ENCODE data around the gene RAB18. TPM values are rescaled to one million over a fixed set of nuclear protein-coding genes. Genes with fewer than 3 reads are reported as not detected.

RAB18 gene
- total and polyA plus RNA-seq, 2 of the 8 experiments (the other 6 are each of a cell fraction or from before 2014, with no cell fraction given), result 14.7 to 69.7 TPM

DNA sequence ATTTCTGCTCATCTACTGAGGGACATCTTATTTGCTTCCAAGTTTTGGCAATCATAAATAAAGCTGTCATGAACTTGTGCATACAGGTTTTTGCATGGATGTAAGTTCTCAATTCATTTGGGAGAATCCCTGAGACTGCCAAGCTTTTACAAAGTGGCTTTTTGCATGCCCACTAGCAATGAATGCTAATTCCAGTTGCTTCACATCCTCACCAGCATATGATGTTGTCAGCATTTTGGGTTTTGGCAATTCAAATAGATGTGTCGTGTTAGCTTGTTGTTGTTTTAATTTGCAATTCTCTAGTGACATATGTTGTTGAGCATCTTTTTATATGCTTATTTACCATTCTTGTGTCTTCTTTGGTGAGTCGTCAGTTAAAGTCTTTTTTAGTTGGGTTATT, 57.2 kb downstream of the RAB18 start:
- Histone ChIP-seq H2BK15ac (ENCODE audit: low read length) (no peak overlapping the region), H3K23ac (ENCODE audit: insufficient read length) (no peak overlapping the region), H3K56ac (replicated peaks; ENCODE audit: insufficient read length, low read depth, low read length) (no peak overlapping the region), H3K9ac (replicated peaks in 1 of 4; ENCODE audit: extremely low read depth in 1 of 4, low read depth in 3 of 4, low read length in 3 of 4) (no peak overlapping the region), H2BK20ac (ENCODE audit: low read length) (no peak overlapping the region), H3K27me3 (replicated peaks in 1 of 4; ENCODE audit: control insufficient read depth in 3 of 4, extremely low read depth in 1 of 4, insufficient read depth in 3 of 4, low read length in 3 of 4) (no peaks in the 10 kb centered on the region), H2AFZ (ENCODE audit: low read length) (no peak overlapping the region), H2AK5ac (ENCODE audit: low read depth, low read length) (no peak overlapping the region), H4K91ac (replicated peaks; ENCODE audit: insufficient read length, low read length) (no peak overlapping the region), H4K20me1 (replicated peaks in 1 of 2; ENCODE audit: control insufficient read depth in 1 of 2, insufficient read depth in 2 of 2, low read length in 2 of 2) (no peaks in the 10 kb centered on the region), H3K4ac (replicated peaks; ENCODE audit: insufficient read length, low read depth, low read length) (no peak overlapping the region), H2BK12ac (ENCODE audit: low read depth, low read length) (no peak overlapping the region), H3K4me2 (ENCODE audit: insufficient read depth in 1 of 2, low read depth in 2 of 2, low read length in 2 of 2) (no peak overlapping the region), H4K8ac (ENCODE audit: extremely low read depth, insufficient read depth, low read length) (no peak overlapping the region), H3K4me3 (ENCODE audit: extremely low read depth in 1 of 4, insufficient read depth in 2 of 4, low read depth in 3 of 4, low read length in 4 of 4) (no peak overlapping the region), H3K9me3 (ENCODE audit: insufficient read depth in 2 of 2, low read depth in 1 of 2, low read length in 1 of 2) (no peaks in the 10 kb centered on the region), H3K4me1 (replicated peaks in 1 of 4; ENCODE audit: control insufficient read depth in 3 of 4, insufficient read depth in 4 of 4, low read length in 3 of 4) (no peaks in the 10 kb centered on the region; a peak in 1 of 7 replicates), H3K79me1 (ENCODE audit: low read depth, low read length) (no peaks in the 10 kb centered on the region), H3K27ac (ENCODE audit: low read depth, low read length) (no peak overlapping the region), H3K36me3 (ENCODE audit: control insufficient read depth in 2 of 4, insufficient read depth in 4 of 4, low read length in 3 of 4) (no peaks in the 10 kb centered on the region), H3K14ac (ENCODE audit: insufficient read length) (no peak overlapping the region), H3K18ac (ENCODE audit: extremely low read depth, low read length) (no peak overlapping the region), H3K79me2 (ENCODE audit: control insufficient read depth in 1 of 2, insufficient read depth in 2 of 2, low read length in 2 of 2) (no peaks in the 10 kb centered on the region), H2BK120ac (replicated peaks; ENCODE audit: low read depth, low read length) (no peak overlapping the region), H4K5ac (ENCODE audit: insufficient read length, low read depth, low read length) (no peak overlapping the region), H2BK5ac (ENCODE audit: low read depth, low read length) (no peak overlapping the region), H3K23me2 (ENCODE audit: low read depth, low read length) (no peaks in the 10 kb centered on the region)
- DNase-seq (ENCODE audit: low read depth in 1 of 2, low spot score in 2 of 2) (no peak), FAIRE-seq (no peak)
- POLR2A ChIA-PET (ENCODE audit: partially characterized antibody), result no interaction called here
- 43% methylated on average over 2 of the region's 2 CpGs; no CpG with 5 or more reads in 1 of the 2 experiments for WGBS, 2 experiments (ENCODE audit: extremely low coverage in 1 of 2, insufficient coverage in 1 of 2, insufficient read length in 1 of 2, insufficient replicate concordance in 2 of 2, low coverage in 1 of 2, low lambda C conversion rate in 2 of 2, missing lambda C conversion rate in 1 of 2)
- CTCF ChIA-PET (ENCODE audit: partially characterized antibody), result interaction anchor here (0.9 to 1.2 kb wide), 3 partner anchors 42 to 91 kb away, joined by 3 read pairs; no protein-coding TSS in a partner anchor
- TF ChIP-seq YY1 (IDR thresholded peaks at IDR 0.05; ENCODE audit: low read depth, low read length) (no peak), TAF7 (optimal IDR thresholded peaks at IDR 0.05; ENCODE audit: borderline replicate concordance, low read depth, low read length) (no peak), RFX5 (IDR thresholded peaks at IDR 0.05; ENCODE audit: borderline replicate concordance, low read depth, low read length) (no peak), SP1 (IDR thresholded peaks at IDR 0.05; ENCODE audit: low read depth, low read length) (no peak), NANOG (IDR thresholded peaks at IDR 0.05; ENCODE audit: insufficient read depth, low read depth, low read length, poor library complexity, severe bottlenecking) (no peak), GTF2F1 (IDR thresholded peaks at IDR 0.05; ENCODE audit: borderline replicate concordance, low read depth, low read length) (no peak), RNF2 (IDR thresholded peaks at IDR 0.05; ENCODE audit: borderline replicate concordance, low read depth, low read length, missing control alignments, poor library complexity, severe bottlenecking) (no peak), BCL11A (IDR thresholded peaks at IDR 0.05; ENCODE audit: low read depth in 2 of 2, low read length in 2 of 2) (no peak), TCF12 (IDR thresholded peaks at IDR 0.05; ENCODE audit: low read depth, low read length) (no peak), SIRT6 (IDR thresholded peaks at IDR 0.05; ENCODE audit: low read length) (no peak), SP2 (IDR thresholded peaks at IDR 0.05; ENCODE audit: low read length) (no peak)
- TF ChIP-seq, protein P1, sequence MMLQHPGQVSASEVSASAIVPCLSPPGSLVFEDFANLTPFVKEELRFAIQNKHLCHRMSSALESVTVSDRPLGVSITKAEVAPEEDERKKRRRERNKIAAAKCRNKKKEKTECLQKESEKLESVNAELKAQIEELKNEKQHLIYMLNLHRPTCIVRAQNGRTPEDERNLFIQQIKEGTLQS (IDR thresholded peaks at IDR 0.05; ENCODE audit: insufficient read depth, low read depth, low read length), result no peak
